ENCODE measurements around the gene IKZF1.

Gene IKZF1

GRCh38 chr7:50278120-50278519 lies 26.4 kb upstream of the IKZF1 start:
- Histone ChIP-seq H3K36me3 (ENCODE audit: insufficient read depth, low read length) (no peaks in the 10 kb centered on the region), H3K27ac (ENCODE audit: low read length) (no peak overlapping the region), H3K9me3 (ENCODE audit: insufficient read depth, low read length, severe bottlenecking) (no peaks in the 10 kb centered on the region), H3K4me2 (ENCODE audit: insufficient read depth, low read length) (no peak overlapping the region), H3K9ac (ENCODE audit: low read depth, low read length) (no peak overlapping the region), H3K4me1 (ENCODE audit: insufficient read depth, low read length) (peaks cover 37% of the 10 kb centered on the region), H3K4me3 (ENCODE audit: low read depth in 1 of 2, low read length in 2 of 2) (no peak overlapping the region), H3K27me3 (ENCODE audit: insufficient read depth, low read length, poor library complexity) (no peaks in the 10 kb centered on the region), H2AFZ (ENCODE audit: low read depth, low read length) (no peak overlapping the region), H4K20me1 (ENCODE audit: insufficient read depth, low read length) (no peaks in the 10 kb centered on the region), H3K79me2 (ENCODE audit: insufficient read depth, low read length) (no peaks in the 10 kb centered on the region)
- ATAC-seq (ENCODE audit: insufficient read depth, low read depth), result no peak
- DNase-seq, result no peak
- TF ChIP-seq CTCF (IDR thresholded peaks at IDR 0.05; ENCODE audit: borderline replicate concordance, extremely low read depth, low read length, poor library complexity, severe bottlenecking) (no peak), EZH2 (IDR thresholded peaks at IDR 0.05; ENCODE audit: borderline replicate concordance, low read depth, low read length, severe bottlenecking) (no peak)

GRCh38 chr7:50281680-50282445 lies 22.7 kb upstream of the IKZF1 start:
- ATAC-seq (ENCODE audit: insufficient read depth, low read depth), result peak; percentile 83

GRCh38 chr7:50282813-50283605 lies 21.5 kb upstream of the IKZF1 start:
- ATAC-seq (ENCODE audit: insufficient read depth, low read depth) (no peak), DNase-seq (no peak)
- H2AFZ ChIP-seq (ENCODE audit: low read depth, low read length), result no peak overlapping the region
- H3K4me1 ChIP-seq (ENCODE audit: insufficient read depth, low read length), result peaks cover 26% of the 10 kb centered on the region
- H4K20me1 ChIP-seq (ENCODE audit: insufficient read depth, low read length), result no peaks in the 10 kb centered on the region
- no peak overlapping the region for H3K27ac ChIP-seq (ENCODE audit: low read length)
- H3K79me2 ChIP-seq (ENCODE audit: insufficient read depth, low read length), result no peaks in the 10 kb centered on the region
- no peak overlapping the region for H3K9ac ChIP-seq (ENCODE audit: low read depth, low read length)
- H3K4me3 ChIP-seq (ENCODE audit: low read depth in 1 of 2, low read length in 2 of 2), result no peak overlapping the region
- no peaks in the 10 kb centered on the region for H3K27me3 ChIP-seq (ENCODE audit: insufficient read depth, low read length, poor library complexity)
- H3K4me2 ChIP-seq (ENCODE audit: insufficient read depth, low read length), result no peak overlapping the region
- H3K9me3 ChIP-seq (ENCODE audit: insufficient read depth, low read length, severe bottlenecking), result no peaks in the 10 kb centered on the region
- H3K36me3 ChIP-seq (ENCODE audit: insufficient read depth, low read length), result no peaks in the 10 kb centered on the region
- no peak for TF ChIP-seq EZH2 (IDR thresholded peaks at IDR 0.05; ENCODE audit: borderline replicate concordance, low read depth, low read length, severe bottlenecking)

More at GRCh38 chr7:50281680-50282445, 22.7 kb upstream of the IKZF1 start:
- no peak overlapping the region for H3K4me3 ChIP-seq (ENCODE audit: low read depth in 1 of 2, low read length in 2 of 2)
- no peak for DNase-seq
- H3K4me2 ChIP-seq (ENCODE audit: insufficient read depth, low read length), result no peak overlapping the region
- H3K79me2 ChIP-seq (ENCODE audit: insufficient read depth, low read length), result no peaks in the 10 kb centered on the region
- no peak for TF ChIP-seq CTCF (IDR thresholded peaks at IDR 0.05; ENCODE audit: borderline replicate concordance, extremely low read depth, low read length, poor library complexity, severe bottlenecking)
- TF ChIP-seq EZH2 (IDR thresholded peaks at IDR 0.05; ENCODE audit: borderline replicate concordance, low read depth, low read length, severe bottlenecking), result no peak
- peak overlapping the region; percentile 64 for H3K27ac ChIP-seq (ENCODE audit: low read length)
- H3K36me3 ChIP-seq (ENCODE audit: insufficient read depth, low read length), result no peaks in the 10 kb centered on the region
- H3K9ac ChIP-seq (ENCODE audit: low read depth, low read length), result no peak overlapping the region
- H2AFZ ChIP-seq (ENCODE audit: low read depth, low read length), result peak overlapping the region; percentile 29; the same call in 1 of the 2 replicates
- no peaks in the 10 kb centered on the region for H4K20me1 ChIP-seq (ENCODE audit: insufficient read depth, low read length)
- H3K4me1 ChIP-seq (ENCODE audit: insufficient read depth, low read length), result peaks cover 26% of the 10 kb centered on the region
- no peaks in the 10 kb centered on the region for H3K27me3 ChIP-seq (ENCODE audit: insufficient read depth, low read length, poor library complexity)
- H3K9me3 ChIP-seq (ENCODE audit: insufficient read depth, low read length, severe bottlenecking), result no peaks in the 10 kb centered on the region

GRCh38 chr7:50283731-50284130 lies 20.8 kb upstream of the IKZF1 start:
- no peak for ATAC-seq (ENCODE audit: insufficient read depth, low read depth)
- H3K4me3 ChIP-seq (ENCODE audit: low read depth in 1 of 2, low read length in 2 of 2), result no peak overlapping the region
- H3K4me2 ChIP-seq (ENCODE audit: insufficient read depth, low read length), result no peak overlapping the region
- DNase-seq, result no peak
- H4K20me1 ChIP-seq (ENCODE audit: insufficient read depth, low read length), result no peaks in the 10 kb centered on the region
- no peaks in the 10 kb centered on the region for H3K36me3 ChIP-seq (ENCODE audit: insufficient read depth, low read length)
- TF ChIP-seq EZH2 (IDR thresholded peaks at IDR 0.05; ENCODE audit: borderline replicate concordance, low read depth, low read length, severe bottlenecking) (no peak), CTCF (IDR thresholded peaks at IDR 0.05; ENCODE audit: borderline replicate concordance, extremely low read depth, low read length, poor library complexity, severe bottlenecking) (no peak)
- no peaks in the 10 kb centered on the region for H3K27me3 ChIP-seq (ENCODE audit: insufficient read depth, low read length, poor library complexity)
- no peak overlapping the region for H2AFZ ChIP-seq (ENCODE audit: low read depth, low read length)
- peaks cover 26% of the 10 kb centered on the region for H3K4me1 ChIP-seq (ENCODE audit: insufficient read depth, low read length)
- no peaks in the 10 kb centered on the region for H3K9me3 ChIP-seq (ENCODE audit: insufficient read depth, low read length, severe bottlenecking)
- no peaks in the 10 kb centered on the region for H3K79me2 ChIP-seq (ENCODE audit: insufficient read depth, low read length)
- H3K9ac ChIP-seq (ENCODE audit: low read depth, low read length), result no peak overlapping the region
- peak overlapping the region; percentile 8; the same call in 1 of the 2 replicates for H3K27ac ChIP-seq (ENCODE audit: low read length)

Data from DND-41 (cell line).